Aorta (tissue), 5 donors: Measurements from ENCODE around the gene MIPOL1. TPM values are rescaled to one million over a fixed set of nuclear protein-coding genes. Genes with fewer than 3 reads are reported as not detected.

Experiments
- ATAC-seq: fragments of 200-7000 bp; cut with Tn5 transposase; one replicate; pipeline ENCODE4 v1.9.1; 2022; ENCODE audit warnings: moderate library complexity; ENCODE audit not compliant: low FRiP score
- DNase-seq, 2 donors: peaks; one replicate each; pipeline ENCODE4 v3.0.0-alpha.2; 2020
- H3K27ac ChIP-seq, 2 donors: one replicate each; pipeline ENCODE4 v1.5.1; 2013; ENCODE audit warnings: low read length in 2 of 2, mild to moderate bottlenecking in 2 of 2, moderate library complexity in 2 of 2, control low read depth in 1 of 2, inconsistent platforms in 1 of 2, low read depth in 1 of 2
- H3K27me3 ChIP-seq, 2 donors: one replicate each; pipeline ENCODE4 v1.6.1; 2013; ENCODE audit warnings: control low read depth in 1 of 2, low read length in 1 of 2, mild to moderate bottlenecking in 1 of 2, moderate library complexity in 1 of 2; ENCODE audit not compliant: insufficient read depth in 2 of 2, control insufficient read depth in 1 of 2
- H3K36me3 ChIP-seq, 2 donors: one replicate each; pipeline ENCODE4 v1.6.1; 2013; ENCODE audit warnings: control low read depth in 1 of 2, low read length in 1 of 2, mild to moderate bottlenecking in 1 of 2; ENCODE audit not compliant: insufficient read depth in 2 of 2, control insufficient read depth in 1 of 2
- H3K4me1 ChIP-seq, 2 donors: one replicate each; pipeline ENCODE4 v1.6.1; 2013; ENCODE audit warnings: low read length in 2 of 2, control low read depth in 1 of 2, mild to moderate bottlenecking in 1 of 2, moderate library complexity in 1 of 2; ENCODE audit not compliant: insufficient read depth in 2 of 2, control insufficient read depth in 1 of 2
- H3K4me3 ChIP-seq, 2 donors: one replicate each; pipeline ENCODE4 v1.5.1; 2013; ENCODE audit warnings: low read length in 2 of 2, control low read depth in 1 of 2, mild to moderate bottlenecking in 1 of 2
- H3K9me3 ChIP-seq: one replicate; pipeline ENCODE4 v1.6.1; 2013; ENCODE audit warnings: mild to moderate bottlenecking, low read length; ENCODE audit not compliant: control insufficient read depth
- WGBS, 2 donors: extraction: QIAGEN DNeasy Blood & Tissue Kit; methylation state at CpG; one replicate each; pipeline ENCODE4 v1.1.7; 2013; 5-methylcytosine and 5-hydroxymethylcytosine counted together
- intact Hi-C, 2 donors: fragments of 100-400 bp; cut with DNase I; formaldehyde crosslinking; loops; one replicate each; pipeline versions ENCODE4 v1.14.2 to v1.15.0; 2022
- polyA plus RNA-seq, 2 donors: library from polyadenylated mRNA; stranded (reverse); fragments of 200-250 nt; gene quantifications; one replicate each; pipeline ENCODE4 v1.2.3, GENCODE V29; 2013
- total RNA-seq, 2 donors: library from RNA; stranded (reverse); fragmentation: NEBNext Ultra II Directional; extraction: Animal tissue kit (Norgen Biotek cat#: 25700); gene quantifications; one replicate each; pipeline ENCODE4 v1.2.1, GENCODE V29; 2021
- donor health status: healthy with polysubstance abuse.
- donor health status: Bipolar disorder and iron deficiency.
- donor health status: DM: no; HTN: no; CAD: no.
- donor health status: DM: no; HTN: no; CAD: no.
- donor health status: DM: yes; HTN: yes; CAD: no.

The MIPOL1 gene
- total and polyA plus RNA-seq, 4 donors, result 3.4 to 20.6 (median 11.9) TPM

DNA sequence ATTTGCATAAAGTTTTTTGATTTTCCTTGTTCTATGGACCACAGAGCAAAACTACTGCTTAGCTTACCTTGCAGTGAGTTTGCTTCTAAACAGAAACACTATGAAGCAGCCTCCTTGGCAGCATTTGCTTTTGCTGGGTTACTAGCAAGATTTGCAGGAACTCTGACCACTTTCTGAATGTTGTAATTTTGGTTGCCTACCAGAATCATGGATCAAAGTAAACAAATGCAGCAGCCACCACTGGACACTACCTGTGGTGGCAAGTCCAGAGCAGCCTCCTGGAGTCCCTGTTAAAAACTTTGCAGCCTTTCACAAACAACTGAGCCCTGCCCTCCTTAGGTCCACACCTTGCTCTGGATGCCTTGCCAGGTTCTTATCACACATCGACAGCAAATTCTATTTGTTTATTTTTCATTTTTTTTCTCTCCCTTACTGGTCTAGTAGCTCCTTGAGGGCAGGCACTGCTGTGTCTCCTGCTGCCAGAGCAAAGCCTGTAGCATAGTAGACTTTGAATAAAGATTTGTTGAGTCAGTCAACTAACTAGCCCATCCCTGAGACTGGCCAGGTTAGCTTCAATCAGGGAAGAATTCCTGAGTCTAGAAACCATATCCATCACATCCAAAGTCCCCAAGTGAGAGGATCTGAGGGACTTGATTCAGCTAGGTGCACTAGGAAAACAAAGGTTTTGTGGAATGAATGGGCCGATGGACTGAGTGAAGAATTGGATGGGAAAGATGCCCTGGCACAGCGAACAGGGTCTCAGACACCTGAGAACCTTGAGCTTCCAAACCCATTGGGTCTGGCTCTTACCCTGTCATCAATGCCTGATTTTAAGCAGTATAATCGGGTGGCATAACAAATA is 403.4 kb downstream of the MIPOL1 start:
- WGBS, 2 donors, result 34 to 36% methylated on average over 4 of the region's 4 CpGs
- peaks cover 0 to 8% of the 10 kb centered on the region in 2 donors for H3K27me3 ChIP-seq

DNA sequence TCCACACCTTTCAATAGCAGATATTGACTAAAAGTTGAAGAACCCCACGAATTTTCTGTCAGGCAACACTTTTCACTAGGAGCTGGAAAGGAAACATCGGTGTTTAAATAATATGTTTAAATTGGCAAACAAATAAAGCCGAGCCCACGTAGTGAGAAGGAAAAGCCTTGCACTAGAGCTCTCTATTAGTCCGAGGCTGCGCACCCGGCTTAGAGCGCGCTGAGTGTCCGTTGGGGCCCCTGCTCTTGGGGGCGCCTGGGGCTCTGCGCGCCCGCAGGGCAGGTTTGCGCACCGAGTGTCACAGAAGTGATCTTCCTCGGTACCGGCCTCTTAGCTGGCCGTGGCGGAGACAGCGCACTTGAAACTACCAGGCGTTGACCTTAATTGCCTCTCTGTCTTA is 404.1 kb downstream of the MIPOL1 start:
- Histone ChIP-seq H3K4me3 (no peak overlapping the region), H3K36me3 (no peaks in the 10 kb centered on the region), H3K9me3 (peaks cover 2% of the 10 kb centered on the region), H3K27me3 (peaks cover 0 to 8% of the 10 kb centered on the region in 2 donors), H3K27ac (no peak overlapping the region), H3K4me1 (no peaks in the 10 kb centered on the region)
- ATAC-seq, result no peak
- no peak for DNase-seq
- 6 to 8% methylated on average over 22 of the region's 22 CpGs for WGBS, 2 donors
- intact Hi-C loops, result loop anchor here in 1 of 2 donors (10.0 kb wide), 1 partner anchor 357 kb away; no protein-coding TSS in a partner anchor

More for the DNA sequence above, 403.4 kb downstream of the MIPOL1 start:
- Histone ChIP-seq H3K9me3 (peaks cover 2% of the 10 kb centered on the region), H3K36me3 (no peaks in the 10 kb centered on the region), H3K4me3 (no peak overlapping the region), H3K4me1 (no peaks in the 10 kb centered on the region), H3K27ac (no peak overlapping the region)
- intact Hi-C loops, result loop anchor here in 1 of 2 donors (10.0 kb wide), 1 partner anchor 356 kb away; no protein-coding TSS in a partner anchor
- no peak for DNase-seq
- ATAC-seq, result no peak

Other genes with a start within 250 kb of the MIPOL1 start
- 1 to 10 TPM in 1 of 2 donors, under 1 TPM in 1; 0.65 to 1.3 TPM for gene SLC25A21, start 25.3 kb upstream of the MIPOL1 start, total RNA-seq
- 1 to 10 TPM in 1 of 2 donors, not detected in 1; 1.4 TPM for gene SLC25A21, start 25.3 kb upstream of the MIPOL1 start, polyA plus RNA-seq